SKM-1 (cell line): ENCODE data around the gene HLA-DQB1.
"Not testable (repeated sequence)": the region's sequence is repeated elsewhere in the genome, so short reads cannot be mapped to it uniquely, and the experiment has no call there.

ENCODE experiments used
- DNase-seq: peaks from one replicate; lab custom pipeline; 2025; ENCODE audit not compliant: unreplicated experiment; lab: John Stamatoyannopoulos, UW

The HLA-DQB1 gene

GRCh38 chr6:32666420-32667300, at the start of gene HLA-DQB1:
Gene HLA-DQB1, minus strand, starts transcription at chr6:32666657. Its CDS starts 50 bp downstream, at chr6:32666607.
- DNase-seq, result no peak

GRCh38 chr6:32713241-32713640, 46.8 kb upstream of the HLA-DQB1 start:
- DNase-seq, result no peak

- no peak for DNase-seq
Measured at GRCh38 chr6:32709625-32710024, 43.2 kb upstream of the HLA-DQB1 start.

GRCh38 chr6:32705164-32705563, 38.7 kb upstream of the HLA-DQB1 start:
- not testable (repeated sequence) for DNase-seq

- no peak for DNase-seq
Measured at GRCh38 chr6:32703347-32703746, 36.9 kb upstream of the HLA-DQB1 start.

- peak; percentile 43 for DNase-seq
Measured at GRCh38 chr6:32700391-32701040, 34.1 kb upstream of the HLA-DQB1 start.

- no peak for DNase-seq
Measured at GRCh38 chr6:32697031-32697430, 30.6 kb upstream of the HLA-DQB1 start.

GRCh38 chr6:32692019-32692418, 25.6 kb upstream of the HLA-DQB1 start:
- DNase-seq, result no peak

- no peak for DNase-seq
Measured at GRCh38 chr6:32689531-32690501, 23.4 kb upstream of the HLA-DQB1 start.

GRCh38 chr6:32685603-32686002, 19.1 kb upstream of the HLA-DQB1 start:
- no peak for DNase-seq

GRCh38 chr6:32684246-32684645, 17.8 kb upstream of the HLA-DQB1 start:
- DNase-seq, result no peak

GRCh38 chr6:32680055-32680454, 13.6 kb upstream of the HLA-DQB1 start:
- no peak for DNase-seq

- no peak for DNase-seq
Measured at GRCh38 chr6:32679492-32679891, 13.0 kb upstream of the HLA-DQB1 start.

- not testable (repeated sequence) for DNase-seq
Measured at GRCh38 chr6:32674123-32674522, 7.7 kb upstream of the HLA-DQB1 start.

- not testable (repeated sequence) for DNase-seq
Measured at GRCh38 chr6:32671908-32672307, 5.5 kb upstream of the HLA-DQB1 start.

- no peak for DNase-seq
Measured at GRCh38 chr6:32669893-32670292, 3.4 kb upstream of the HLA-DQB1 start.

- DNase-seq, result no peak
Measured at GRCh38 chr6:32669240-32669639, 2.8 kb upstream of the HLA-DQB1 start.

- DNase-seq, result no peak
Measured at GRCh38 chr6:32668226-32668747, 1.8 kb upstream of the HLA-DQB1 start.

- DNase-seq, result no peak
Measured at GRCh38 chr6:32665661-32666060, 796 bp downstream of the HLA-DQB1 start.

- DNase-seq, result no peak
Measured at GRCh38 chr6:32664827-32665362, 1.6 kb downstream of the HLA-DQB1 start.

- no peak for DNase-seq
Measured at GRCh38 chr6:32664354-32664753, 2.1 kb downstream of the HLA-DQB1 start.
